HL-60/S4 treated with retinoic acid at 250 ng/mL for 4 days and 3 days (cell line): ENCODE data around the gene PCAT6.
"Not testable (repeated sequence)": the region's sequence is repeated elsewhere in the genome, so short reads cannot be mapped to it uniquely, and the experiment has no call there.

ENCODE experiments used
- in situ Hi-C: fragments of 300-500 bp; cut with MboI; formaldehyde crosslinking; loops from 2 replicates; pipeline ENCODE4 v1.7.0; 2022; ENCODE audit warnings: low sequenced_read_pairs

Gene PCAT6

GRCh38 chr1:202810615-202811295, at the start of gene PCAT6:
TSS of gene PCAT6 (plus strand) at chr1:202810954.
- in situ Hi-C loops, result no loop called here

DNA sequence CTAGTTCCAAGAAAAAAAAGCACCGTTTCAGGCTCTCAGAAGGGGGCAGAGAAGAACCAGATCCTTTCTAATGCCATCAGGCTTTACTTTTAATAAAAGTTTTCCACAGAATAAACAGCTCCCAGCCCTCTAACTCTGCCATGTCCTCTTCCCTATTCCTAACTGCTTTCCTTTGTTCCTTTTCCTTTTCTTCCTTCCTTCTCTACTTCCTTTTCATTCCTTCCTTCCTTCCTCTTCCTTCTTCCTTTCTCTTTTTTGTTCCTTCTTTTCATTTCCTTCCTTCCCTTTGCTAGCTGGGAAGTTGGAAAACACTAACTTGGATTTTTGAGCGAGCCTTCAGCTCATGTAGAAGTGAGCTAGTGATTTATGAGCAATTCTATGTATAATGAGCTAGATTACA, 48.7 kb upstream of the PCAT6 start:
- in situ Hi-C loops, result no loop called here

DNA sequence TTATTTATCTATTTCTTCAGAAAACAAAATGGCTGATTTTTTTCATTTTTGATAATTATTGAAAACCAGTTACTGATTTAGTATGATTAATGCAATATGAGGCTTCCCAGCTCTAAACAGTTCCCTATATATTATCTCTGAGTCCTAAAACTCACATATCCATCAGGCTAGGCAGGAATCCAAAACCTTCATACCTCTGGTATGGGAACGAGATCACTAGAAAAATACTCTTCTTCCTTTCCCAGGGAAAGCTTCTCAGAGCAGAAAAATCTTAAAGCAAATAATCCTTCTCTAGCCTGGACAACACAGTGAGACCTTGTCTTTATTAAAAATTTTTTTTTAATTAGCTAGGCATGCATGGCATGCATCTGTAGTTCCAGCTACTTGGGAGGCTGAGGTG, 45.0 kb upstream of the PCAT6 start:
- in situ Hi-C loops, result no loop called here

GRCh38 chr1:202770135-202770534, 40.6 kb upstream of the PCAT6 start:
- in situ Hi-C loops, result no loop called here

DNA sequence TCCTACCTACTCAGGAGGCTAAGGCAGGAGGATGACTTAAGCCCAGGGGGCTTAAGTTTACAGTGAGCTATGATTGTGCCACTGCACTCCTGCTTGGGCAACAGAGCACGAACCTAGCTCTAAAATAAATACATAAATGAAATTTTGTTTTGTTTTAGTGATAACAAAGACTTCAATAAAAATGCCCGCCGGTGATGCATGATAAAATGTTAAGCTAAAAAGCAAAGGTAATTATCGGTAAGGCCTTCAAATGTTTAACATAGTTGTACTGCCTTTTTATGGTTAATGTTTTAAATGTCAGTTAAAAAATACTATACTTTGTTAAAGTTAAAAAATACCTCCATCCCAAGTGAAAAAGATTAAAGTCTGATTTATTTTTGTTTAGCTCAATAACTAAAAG, 29.6 kb upstream of the PCAT6 start:
- in situ Hi-C loops, result no loop called here

DNA sequence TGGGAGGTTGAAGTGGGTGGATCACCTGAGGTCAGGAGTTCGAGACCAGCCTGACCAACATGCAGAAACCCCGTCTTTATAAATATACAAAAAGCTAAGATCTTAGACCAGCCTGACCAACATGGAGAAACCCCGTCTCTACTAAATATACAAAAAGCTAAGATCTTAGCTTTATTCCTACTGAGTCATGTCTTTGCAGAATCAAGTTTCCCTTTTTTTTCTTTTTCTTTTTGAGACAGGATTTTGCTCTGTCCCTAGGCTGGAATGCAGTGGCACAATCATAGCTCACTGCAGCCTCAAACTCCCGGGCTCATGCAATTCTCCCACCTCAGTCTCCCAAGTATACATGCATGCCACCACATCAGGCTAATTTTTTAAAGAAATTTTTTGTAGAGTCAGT, 23.9 kb upstream of the PCAT6 start:
- in situ Hi-C loops, result no loop called here

- in situ Hi-C loops, result no loop called here
Measured at GRCh38 chr1:202788800-202789199, 22.0 kb upstream of the PCAT6 start.

- in situ Hi-C loops, result no loop called here
Measured at GRCh38 chr1:202791077-202791747, 19.5 kb upstream of the PCAT6 start.

DNA sequence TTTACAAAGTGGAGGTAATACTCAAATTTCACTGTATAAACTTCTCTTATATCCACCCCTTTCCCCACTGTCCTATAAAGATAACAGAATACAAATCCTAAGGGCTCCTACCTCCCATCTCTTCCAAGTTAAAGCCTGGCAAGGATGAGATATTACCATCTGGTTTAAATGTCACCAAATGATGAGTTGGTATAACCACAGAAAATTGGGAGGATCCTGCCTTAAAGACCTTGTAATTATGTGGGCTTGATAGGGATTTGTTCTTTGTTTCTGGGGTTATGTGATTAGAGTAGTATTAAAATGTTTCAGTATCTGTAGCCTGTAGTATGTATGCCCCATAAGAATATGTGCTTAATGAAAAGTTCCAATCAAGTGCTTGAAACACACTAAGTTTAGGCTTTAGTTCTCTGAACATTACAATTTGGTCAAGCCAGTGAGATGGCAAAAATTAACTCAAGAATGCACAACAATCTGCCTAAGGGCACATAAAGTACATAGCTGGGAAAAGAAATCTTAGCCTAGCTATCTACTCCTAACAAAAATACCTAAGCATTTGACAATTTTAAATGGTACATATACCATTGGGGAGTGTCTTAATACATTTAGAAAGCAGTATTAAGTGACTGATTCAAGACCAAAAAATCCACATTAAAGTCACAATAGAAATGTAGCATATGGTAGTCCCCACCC, 16.6 kb upstream of the PCAT6 start:
- in situ Hi-C loops, result no loop called here

- in situ Hi-C loops, result not testable (repeated sequence)
Measured at GRCh38 chr1:202794931-202795330, 15.8 kb upstream of the PCAT6 start.

DNA sequence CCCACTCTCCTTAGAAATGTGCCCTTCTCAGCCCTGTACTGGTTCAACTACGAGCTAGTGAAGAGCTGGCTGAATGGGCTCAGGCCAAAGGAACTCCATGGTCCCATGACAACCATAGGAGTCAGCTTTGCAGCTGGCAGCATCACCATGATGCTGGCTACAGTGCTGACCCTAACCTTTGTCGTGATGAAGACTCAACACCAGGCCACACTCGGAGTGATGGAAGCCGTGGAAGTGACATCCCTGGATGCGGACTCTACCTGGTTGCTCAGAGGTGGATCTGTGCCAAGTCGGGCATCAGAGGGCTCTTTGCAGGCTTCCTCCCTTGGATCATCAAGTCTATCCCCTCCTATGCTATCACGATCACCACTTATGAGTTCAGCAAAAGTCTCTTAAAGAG, 14.1 kb upstream of the PCAT6 start:
- in situ Hi-C loops, result no loop called here

DNA sequence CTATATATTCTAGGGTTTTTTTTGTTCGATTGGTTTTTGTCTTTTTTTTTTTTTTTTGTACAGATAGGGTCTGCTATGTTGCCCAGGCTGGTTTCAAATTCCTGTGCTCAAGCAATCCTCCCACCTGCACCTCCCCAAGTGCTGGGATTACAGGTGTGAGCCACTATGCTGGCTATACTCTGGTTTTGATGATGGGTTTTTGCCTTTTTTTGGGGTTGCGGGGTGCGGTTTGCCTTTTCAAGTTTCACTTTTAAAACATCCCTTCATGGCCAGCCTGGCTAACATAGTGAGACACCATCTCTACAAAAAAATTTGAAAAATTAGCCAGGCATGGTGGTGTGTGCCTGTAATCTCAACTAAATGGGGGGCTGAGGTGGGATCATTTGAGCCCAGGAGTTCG, 12.5 kb upstream of the PCAT6 start:
- in situ Hi-C loops, result no loop called here

- in situ Hi-C loops, result no loop called here
Measured at GRCh38 chr1:202798792-202799331, 11.9 kb upstream of the PCAT6 start.

DNA sequence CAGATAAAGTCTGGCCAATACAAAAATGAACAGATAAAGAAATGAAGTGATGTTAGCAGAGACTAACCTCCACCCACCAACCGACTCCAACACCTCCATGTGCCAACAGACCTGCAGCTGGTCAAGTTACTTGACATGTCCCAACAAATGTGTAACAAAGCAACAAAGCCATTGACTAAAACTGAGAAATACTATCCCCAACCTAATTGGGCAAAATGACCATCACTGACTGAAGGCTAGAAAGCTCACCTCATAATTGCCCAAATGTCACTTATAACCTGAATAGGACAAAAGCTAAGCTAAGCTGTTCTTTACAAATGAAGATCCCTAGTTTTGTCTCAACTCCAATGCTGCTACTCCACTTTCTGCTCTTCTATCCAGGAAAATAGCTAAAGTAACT, 10.0 kb upstream of the PCAT6 start:
- in situ Hi-C loops, result no loop called here

DNA sequence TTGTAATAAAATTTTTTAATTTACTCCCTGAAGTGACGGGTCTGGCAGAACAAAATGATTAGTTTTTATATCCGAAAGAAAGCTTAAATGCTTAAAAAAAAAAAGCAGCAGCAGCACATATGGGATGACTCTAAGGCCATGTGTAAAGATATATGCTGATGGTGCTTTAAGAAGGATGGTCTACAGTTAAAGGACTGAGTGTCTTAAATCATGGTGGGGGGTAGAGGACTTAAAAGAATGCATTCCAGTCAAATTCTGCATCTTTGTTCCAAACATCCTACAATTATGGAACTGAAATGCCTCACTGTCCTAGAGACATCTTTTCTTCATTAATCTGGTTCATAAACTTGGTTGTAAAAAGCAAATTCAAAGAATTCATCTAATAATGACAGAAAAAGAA, 9.6 kb upstream of the PCAT6 start:
- in situ Hi-C loops, result no loop called here

GRCh38 chr1:202802034-202802433, 8.7 kb upstream of the PCAT6 start:
- in situ Hi-C loops, result no loop called here

- in situ Hi-C loops, result no loop called here
Measured at GRCh38 chr1:202802998-202803932, 7.5 kb upstream of the PCAT6 start.

- in situ Hi-C loops, result no loop called here
Measured at GRCh38 chr1:202804126-202804525, 6.6 kb upstream of the PCAT6 start.

GRCh38 chr1:202805886-202806844, 4.6 kb upstream of the PCAT6 start:
- in situ Hi-C loops, result no loop called here
